ENCODE measurements around the gene LRTM2.

The LRTM2 gene

GRCh38 chr12:1870998-1871917 is 50.9 kb downstream of the LRTM2 start:
- no peak for DNase-seq

GRCh38 chr12:1872001-1872400 is 51.6 kb downstream of the LRTM2 start:
- DNase-seq: no peak

- DNase-seq: no peak
These were observed 52.1 kb downstream of the LRTM2 start for GRCh38 chr12:1872448-1872847.

- no peak for DNase-seq
These were observed 53.5 kb downstream of the LRTM2 start for GRCh38 chr12:1873531-1874510.

GRCh38 chr12:1875608-1876007 is 55.2 kb downstream of the LRTM2 start:
- DNase-seq: no peak

- DNase-seq: no peak
These were observed 55.7 kb downstream of the LRTM2 start for GRCh38 chr12:1876086-1876485.

- DNase-seq: no peak
These were observed 57.0 kb downstream of the LRTM2 start for GRCh38 chr12:1877169-1877878.

GRCh38 chr12:1878214-1878613 is 57.8 kb downstream of the LRTM2 start:
- DNase-seq: no peak

GRCh38 chr12:1878695-1879094 is 58.3 kb downstream of the LRTM2 start:
- DNase-seq: no peak

- DNase-seq: no peak
These were observed 59.3 kb downstream of the LRTM2 start for GRCh38 chr12:1879633-1880032.

GRCh38 chr12:1880153-1880845 is 59.9 kb downstream of the LRTM2 start:
- DNase-seq: no peak

GRCh38 chr12:1880876-1881275 is 60.5 kb downstream of the LRTM2 start:
- no peak for DNase-seq

- no peak for DNase-seq
These were observed 60.9 kb downstream of the LRTM2 start for GRCh38 chr12:1881301-1881700.

GRCh38 chr12:1881936-1882335 is 61.6 kb downstream of the LRTM2 start:
- no peak for DNase-seq

GRCh38 chr12:1882405-1882804 is 62.0 kb downstream of the LRTM2 start:
- DNase-seq: no peak

GRCh38 chr12:1882850-1883470 is 62.6 kb downstream of the LRTM2 start:
- no peak for DNase-seq

- DNase-seq: no peak
These were observed 63.1 kb downstream of the LRTM2 start for GRCh38 chr12:1883513-1883912.

- DNase-seq: no peak
These were observed 64.3 kb downstream of the LRTM2 start for GRCh38 chr12:1884651-1885050.

GRCh38 chr12:1885082-1885596 is 64.8 kb downstream of the LRTM2 start:
- no peak for DNase-seq

GRCh38 chr12:1885599-1886245 is 65.4 kb downstream of the LRTM2 start:
- DNase-seq: no peak

All from CD4-positive, alpha-beta T cell treated with Interleukin-4 for 1 hour (primary cell).